Measurements from ENCODE around the gene TAB2. TPM values are rescaled to one million over a fixed set of nuclear protein-coding genes. Genes with fewer than 3 reads are reported as not detected.
"Not testable (repeated sequence)": the region's sequence is repeated elsewhere in the genome, so short reads cannot be mapped to it uniquely, and the experiment has no call there.

Gene TAB2
- total RNA-seq, 4 donors from 2014 or later, result 24.1 to 93.6 (median 51.7) TPM

DNA sequence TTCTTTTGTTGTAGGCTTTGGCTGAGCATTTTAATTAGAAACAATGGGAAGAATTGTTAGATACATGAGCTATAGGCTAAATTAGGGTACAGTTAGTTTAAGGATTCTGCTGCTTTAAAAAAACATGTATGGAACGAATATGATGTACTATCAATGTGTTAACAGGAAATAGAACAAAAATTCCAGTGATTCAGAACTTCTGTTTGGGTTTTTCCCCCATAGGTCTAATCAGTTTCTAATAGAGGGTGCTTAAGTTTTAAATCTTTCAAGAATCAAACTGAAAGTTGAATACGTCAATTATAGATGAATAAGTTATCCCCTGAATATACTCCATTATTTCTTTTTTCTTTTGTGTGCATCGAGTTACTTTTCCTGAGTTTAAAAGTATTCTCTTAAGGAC, 1.9 kb downstream of the TAB2 start:
- peak overlapping the region; percentile 96 to 99 for H3K27ac ChIP-seq

DNA sequence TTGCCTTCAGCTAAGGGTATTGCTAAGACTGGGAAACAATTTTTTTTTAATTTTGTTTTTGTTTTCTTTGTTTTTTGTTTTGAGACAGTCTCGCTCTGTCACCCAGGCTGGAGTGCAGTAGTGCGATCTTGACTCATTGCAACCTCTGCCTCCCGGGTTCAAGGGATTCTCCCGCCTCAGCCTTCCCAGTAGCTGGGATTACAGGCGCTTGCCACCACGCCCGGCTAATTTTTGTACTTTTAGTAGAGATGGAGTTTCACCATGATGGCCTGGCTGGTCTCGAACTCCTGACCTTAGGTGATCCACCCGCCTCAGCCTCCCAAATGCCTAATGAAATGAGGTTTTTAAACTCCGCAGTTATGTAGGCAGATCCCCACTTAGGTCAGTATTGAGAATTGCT, 2.5 kb downstream of the TAB2 start:
- H3K9me3 ChIP-seq; H3K4me3 ChIP-seq; H3K27me3 ChIP-seq; H3K4me1 ChIP-seq; intact Hi-C loops (cut with DNase I; ENCODE audit: low total_unique reads); H3K36me3 ChIP-seq; DNase-seq: not testable (repeated sequence)
- H3K27ac ChIP-seq, result peak overlapping the region in 1 of 2 donors; percentile 96

More for the DNA sequence above, 1.9 kb downstream of the TAB2 start:
- Histone ChIP-seq H3K4me3 (peak overlapping the region in 1 of 2 donors; percentile 97), H3K4me1 (peaks cover 0 to 2% of the 10 kb centered on the region in 2 donors), H3K27me3 (no peaks in the 10 kb centered on the region), H3K9me3 (no peaks in the 10 kb centered on the region), H3K36me3 (no peaks in the 10 kb centered on the region)
- intact Hi-C loops (cut with DNase I; ENCODE audit: low total_unique reads), result no loop called here
- TF ChIP-seq, protein P1, sequence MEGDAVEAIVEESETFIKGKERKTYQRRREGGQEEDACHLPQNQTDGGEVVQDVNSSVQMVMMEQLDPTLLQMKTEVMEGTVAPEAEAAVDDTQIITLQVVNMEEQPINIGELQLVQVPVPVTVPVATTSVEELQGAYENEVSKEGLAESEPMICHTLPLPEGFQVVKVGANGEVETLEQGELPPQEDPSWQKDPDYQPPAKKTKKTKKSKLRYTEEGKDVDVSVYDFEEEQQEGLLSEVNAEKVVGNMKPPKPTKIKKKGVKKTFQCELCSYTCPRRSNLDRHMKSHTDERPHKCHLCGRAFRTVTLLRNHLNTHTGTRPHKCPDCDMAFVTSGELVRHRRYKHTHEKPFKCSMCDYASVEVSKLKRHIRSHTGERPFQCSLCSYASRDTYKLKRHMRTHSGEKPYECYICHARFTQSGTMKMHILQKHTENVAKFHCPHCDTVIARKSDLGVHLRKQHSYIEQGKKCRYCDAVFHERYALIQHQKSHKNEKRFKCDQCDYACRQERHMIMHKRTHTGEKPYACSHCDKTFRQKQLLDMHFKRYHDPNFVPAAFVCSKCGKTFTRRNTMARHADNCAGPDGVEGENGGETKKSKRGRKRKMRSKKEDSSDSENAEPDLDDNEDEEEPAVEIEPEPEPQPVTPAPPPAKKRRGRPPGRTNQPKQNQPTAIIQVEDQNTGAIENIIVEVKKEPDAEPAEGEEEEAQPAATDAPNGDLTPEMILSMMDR (IDR thresholded peaks at IDR 0.05), result no peak
- no peak for TF ChIP-seq POLR2A (IDR thresholded peaks at IDR 0.05)
- no peak for DNase-seq

DNA sequence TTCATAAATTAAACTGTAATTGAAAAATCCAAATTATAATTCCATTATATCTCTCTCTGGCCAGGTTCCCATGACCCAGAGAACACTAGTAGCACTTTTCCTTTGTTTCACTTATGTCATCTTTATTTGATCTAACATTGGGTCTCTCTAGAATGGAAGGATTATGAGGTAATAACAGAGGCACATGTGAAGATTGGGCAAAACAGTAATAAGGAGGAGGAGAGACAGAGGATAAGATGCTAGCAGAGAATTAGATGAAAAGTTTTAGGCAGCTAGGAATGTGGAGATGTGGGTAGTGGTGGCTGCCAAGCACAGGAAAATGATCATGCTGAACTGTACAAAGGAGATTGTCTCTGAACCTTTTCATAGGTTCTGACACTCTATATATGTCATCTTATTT, 3.3 kb downstream of the TAB2 start:
- TF ChIP-seq, protein P1 (IDR thresholded peaks at IDR 0.05), result no peak
- TF ChIP-seq POLR2A (IDR thresholded peaks at IDR 0.05), result no peak
- H3K27ac ChIP-seq, result peak overlapping the region in 1 of 2 donors; percentile 48
- no peaks in the 10 kb centered on the region for H3K27me3 ChIP-seq
- DNase-seq, result no peak
- H3K4me3 ChIP-seq, result no peak overlapping the region
- peaks cover 4 to 6% of the 10 kb centered on the region in 2 donors for H3K4me1 ChIP-seq
- intact Hi-C loops (cut with DNase I; ENCODE audit: low total_unique reads), result no loop called here
- H3K36me3 ChIP-seq, result no peaks in the 10 kb centered on the region
- H3K9me3 ChIP-seq, result no peaks in the 10 kb centered on the region

DNA sequence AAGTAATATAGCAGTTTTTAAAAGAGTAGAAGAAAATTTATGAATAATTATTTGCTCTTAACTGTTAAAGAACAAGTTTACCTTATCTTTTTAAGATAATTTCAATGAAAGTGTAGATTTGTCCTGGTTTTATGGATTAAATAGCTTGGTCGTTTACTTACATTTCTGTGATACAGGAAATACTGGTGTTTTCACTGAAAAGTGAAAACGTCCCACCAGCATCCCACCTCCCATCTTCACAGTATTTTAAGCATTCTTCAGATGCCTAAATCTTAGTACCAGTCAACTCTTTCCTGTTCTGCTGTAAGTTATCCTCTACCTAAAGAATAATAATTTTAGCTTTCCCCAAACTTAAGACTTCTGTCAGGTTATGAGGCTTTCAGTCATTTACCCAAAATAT, 5.8 kb downstream of the TAB2 start:
- TF ChIP-seq, protein P1 (IDR thresholded peaks at IDR 0.05), result no peak
- no peak for TF ChIP-seq POLR2A (IDR thresholded peaks at IDR 0.05)
- no peak for DNase-seq
- intact Hi-C loops (cut with DNase I; ENCODE audit: low total_unique reads), result no loop called here
- Histone ChIP-seq H3K4me3 (no peak overlapping the region), H3K4me1 (peaks cover 4 to 7% of the 10 kb centered on the region in 2 donors), H3K36me3 (no peaks in the 10 kb centered on the region), H3K9me3 (no peaks in the 10 kb centered on the region), H3K27me3 (no peaks in the 10 kb centered on the region), H3K27ac (peak overlapping the region in 1 of 2 donors; percentile 14)

DNA sequence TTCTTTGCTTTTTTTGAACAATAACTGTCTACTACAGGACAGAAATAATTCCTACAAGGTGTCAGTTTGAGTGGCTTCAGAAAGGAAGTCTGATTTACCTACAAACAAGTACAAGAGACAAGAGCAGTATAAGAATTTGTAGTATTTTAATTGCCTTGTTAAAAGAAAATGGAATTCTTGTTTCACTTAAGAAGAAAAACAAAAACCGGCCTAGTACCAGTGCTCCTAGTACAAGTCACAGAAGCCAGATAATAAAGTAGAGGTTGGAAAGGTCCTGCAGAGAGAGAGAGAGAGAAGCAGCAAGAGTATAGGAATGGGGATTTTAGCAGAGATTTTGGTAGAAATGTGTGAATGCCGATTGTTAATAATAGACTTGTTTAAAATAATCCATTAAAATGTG, 6.4 kb downstream of the TAB2 start:
- H3K36me3 ChIP-seq, result no peaks in the 10 kb centered on the region
- DNase-seq, result no peak
- H3K4me3 ChIP-seq, result no peak overlapping the region
- TF ChIP-seq POLR2A (IDR thresholded peaks at IDR 0.05), result no peak
- TF ChIP-seq, protein P1 (IDR thresholded peaks at IDR 0.05), result no peak
- H3K4me1 ChIP-seq, result peaks cover 4 to 7% of the 10 kb centered on the region in 2 donors
- H3K27me3 ChIP-seq, result no peaks in the 10 kb centered on the region
- H3K27ac ChIP-seq, result no peak overlapping the region
- intact Hi-C loops (cut with DNase I; ENCODE audit: low total_unique reads), result no loop called here
- no peaks in the 10 kb centered on the region for H3K9me3 ChIP-seq

DNA sequence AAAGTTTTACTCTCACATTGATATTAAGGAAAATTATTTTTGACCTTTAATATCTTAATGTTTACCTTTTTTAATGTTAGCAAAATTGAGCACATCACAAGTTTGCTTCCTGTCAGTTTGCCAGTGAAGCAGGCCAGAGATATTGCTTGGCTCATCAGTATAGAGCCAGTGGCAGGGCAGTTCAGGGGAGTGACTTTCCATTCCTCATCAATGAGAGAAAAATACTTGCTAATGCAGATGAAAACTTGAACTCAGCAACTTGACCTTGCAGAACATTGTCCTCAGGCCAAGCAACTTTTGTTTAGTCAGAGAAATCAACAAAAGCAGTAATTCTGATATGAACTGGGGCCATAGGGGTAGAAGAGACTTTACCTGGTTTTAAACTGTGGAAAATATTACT, 6.9 kb downstream of the TAB2 start:
- Histone ChIP-seq H3K27me3 (no peaks in the 10 kb centered on the region), H3K4me3 (no peak overlapping the region), H3K27ac (no peak overlapping the region), H3K36me3 (no peaks in the 10 kb centered on the region), H3K9me3 (no peaks in the 10 kb centered on the region), H3K4me1 (peaks cover 4 to 7% of the 10 kb centered on the region in 2 donors)
- intact Hi-C loops (cut with DNase I; ENCODE audit: low total_unique reads), result no loop called here
- no peak for DNase-seq
- no peak for TF ChIP-seq POLR2A (IDR thresholded peaks at IDR 0.05)
- TF ChIP-seq, protein P1 (IDR thresholded peaks at IDR 0.05), result no peak

Measured in uterus (tissue), 4 donors.